Right lobe of liver (tissue), 6 donors: ENCODE measurements around the gene GAS6. TPM values are rescaled to one million over a fixed set of nuclear protein-coding genes. Genes with fewer than 3 reads are reported as not detected.
"Not testable (repeated sequence)": the region's sequence is repeated elsewhere in the genome, so short reads cannot be mapped to it uniquely, and the experiment has no call there.

Source experiments
- ATAC-seq, 4 donors: fragments of 200-7000 bp; cut with Tn5 transposase; one replicate each; pipeline ENCODE4 v1.9.1; 2020; ENCODE audit warnings: mild to moderate bottlenecking in 4 of 4, moderate library complexity in 4 of 4
- DNase-seq, 3 donors: peaks; one replicate each; pipeline ENCODE4 v3.0.0-alpha.2; 2020
- H3K27ac ChIP-seq, 3 donors: fragments of 200-600 bp; one replicate each; pipeline ENCODE4 v1.8.0; 2022
- H3K27me3 ChIP-seq, 2 donors: fragments of 200-600 bp; one replicate each; pipeline ENCODE4 v1.8.0; 2022
- H3K36me3 ChIP-seq, 4 donors: fragments of 200-600 bp; sonication (generic) in 1 of 4; one replicate each; pipeline versions ENCODE4 v1.5.1 to v1.8.0; 2017 to 2022; ENCODE audit warnings: control low read depth in 1 of 4
- H3K4me1 ChIP-seq, 4 donors: fragments of 200-600 bp; sonication (generic) in 1 of 4; one replicate each; pipeline versions ENCODE4 v1.5.1 to v1.8.0; 2017 to 2022; ENCODE audit warnings: control low read depth in 1 of 4
- H3K4me3 ChIP-seq, 3 donors: fragments of 200-600 bp; one replicate each; pipeline ENCODE4 v1.8.0; 2022
- H3K9me3 ChIP-seq, 4 donors: fragments of 200-600 bp; sonication (generic) in 1 of 4; one replicate each; pipeline versions ENCODE4 v1.5.1 to v1.8.0; 2017 to 2022; ENCODE audit warnings: control low read depth in 1 of 4
- CTCF ChIP-seq, 4 donors: fragments of 200-600 bp in 3 of 4; fragments of 450-650 bp in 1 of 4; IDR thresholded peaks; one replicate each; pipeline versions ENCODE4 v1.5.1 to v1.8.0; 2016 to 2022; ENCODE audit warnings: antibody characterized with exemption in 4 of 4, mild to moderate bottlenecking in 2 of 4
- POLR2A ChIP-seq: fragments of 450-650 bp; IDR thresholded peaks from one replicate; pipeline ENCODE4 v1.6.1; 2017; ENCODE audit warnings: antibody characterized with exemption, mild to moderate bottlenecking
- WGBS: methylation state at CpG from one replicate; pipeline ENCODE4 v1.1.6; 2018; ENCODE audit warnings: low coverage, low lambda C conversion rate; ENCODE audit not compliant: insufficient coverage; ENCODE audit errors: missing lambda C conversion rate; 5-methylcytosine and 5-hydroxymethylcytosine counted together
- intact Hi-C, 2 donors: fragments of 100-400 bp; cut with DNase I; formaldehyde crosslinking; loops; one replicate each; pipeline versions ENCODE4 v1.11.2 to v1.14.1; 2022
- total RNA-seq, 6 experiments: library from RNA; depleted of rRNA in 2 of 6; stranded (reverse); fragments of >200 nt in 2 of 6; fragmentation: NEBNext Ultra II Directional in 3 of 6; extraction: Animal tissue kit (Norgen Biotek cat#: 25700) in 3 of 6; gene quantifications; one replicate each; pipeline versions ENCODE4 v1.1.0 to v1.2.4, GENCODE V29; 2016 to 2023
- donor health status: DM: no; HTN: yes; CAD: no.
- donor health status: DM: no; HTN: no; CAD: no.
- donor health status: DM: no; HTN: no; CAD: no.
- donor health status: DM: no; HTN: yes; CAD: no.
- donor health status: DM: no; HTN: yes; CAD: no.

GAS6 gene
- total RNA-seq, 6 experiments from 2014 or later: 11.9 to 48.5 (median 27.2) TPM

GRCh38 chr13:113833111-113833830 is 30.6 kb downstream of the GAS6 start:
- intact Hi-C loops: no loop called here
- peak overlapping the region in 1 of 3 donors; percentile 68 for H3K27ac ChIP-seq
- H3K9me3 ChIP-seq: no peaks in the 10 kb centered on the region
- no peak overlapping the region for H3K4me3 ChIP-seq
- H3K27me3 ChIP-seq: no peaks in the 10 kb centered on the region
- H3K4me1 ChIP-seq: peaks cover 0 to 22% (median 0%) of the 10 kb centered on the region in 4 donors
- WGBS: 92% methylated on average over 11 of the region's 25 CpGs
- H3K36me3 ChIP-seq: no peaks in the 10 kb centered on the region
- ATAC-seq: no peak
- no peak for TF ChIP-seq CTCF (IDR thresholded peaks at IDR 0.05)
- no peak for TF ChIP-seq POLR2A
- peak in 1 of 3 donors; percentile 51 for DNase-seq

- Histone ChIP-seq H3K27me3 (no peaks in the 10 kb centered on the region), H3K4me3 (no peak overlapping the region), H3K4me1 (peaks cover 0 to 17% (median 0%) of the 10 kb centered on the region in 4 donors), H3K27ac (peak overlapping the region in 2 of 3 donors; percentile 34 to 68), H3K9me3 (no peaks in the 10 kb centered on the region), H3K36me3 (no peaks in the 10 kb centered on the region)
- ATAC-seq (peak in 1 of 4 donors; percentile 4), DNase-seq (no peak)
- intact Hi-C loops: no loop called here
- TF ChIP-seq POLR2A (no peak), CTCF (IDR thresholded peaks at IDR 0.05) (no peak)
- 100% methylated on average over 3 of the region's 23 CpGs for WGBS
These were observed 31.2 kb downstream of the GAS6 start for GRCh38 chr13:113832631-113833030.

GRCh38 chr13:113832205-113832604 is 31.7 kb downstream of the GAS6 start:
- Histone ChIP-seq H3K27me3 (no peaks in the 10 kb centered on the region), H3K9me3 (no peaks in the 10 kb centered on the region), H3K27ac (peak overlapping the region in 2 of 3 donors; percentile 34 to 68), H3K4me3 (no peak overlapping the region), H3K36me3 (no peaks in the 10 kb centered on the region), H3K4me1 (peaks cover 0 to 13% (median 0%) of the 10 kb centered on the region in 4 donors)
- intact Hi-C loops: no loop called here
- DNase-seq: peak; percentile 91 to 93 (median 91)
- WGBS: 53% methylated on average over 3 of the region's 19 CpGs
- TF ChIP-seq CTCF (IDR thresholded peaks at IDR 0.05) (no peak), POLR2A (no peak)
- peak; percentile 85 to 97 (median 93) for ATAC-seq

GRCh38 chr13:113831061-113831460 is 32.8 kb downstream of the GAS6 start:
- Histone ChIP-seq H3K27me3 (no peaks in the 10 kb centered on the region), H3K27ac (no peak overlapping the region), H3K36me3 (no peaks in the 10 kb centered on the region), H3K9me3 (no peaks in the 10 kb centered on the region), H3K4me3 (no peak overlapping the region), H3K4me1 (peaks cover 0 to 9% (median 0%) of the 10 kb centered on the region in 4 donors)
- no peak for ATAC-seq
- intact Hi-C loops: no loop called here
- peak in 1 of 3 donors; percentile 50 for DNase-seq
- no peak for TF ChIP-seq POLR2A
- no peak for TF ChIP-seq CTCF (IDR thresholded peaks at IDR 0.05)
- WGBS: 100% methylated on average over 1 of the region's 23 CpGs

GRCh38 chr13:113830426-113830950 is 33.4 kb downstream of the GAS6 start:
- 89% methylated on average over 13 of the region's 22 CpGs for WGBS
- H3K4me1 ChIP-seq, DNase-seq, H3K9me3 ChIP-seq, H3K36me3 ChIP-seq, H3K4me3 ChIP-seq, intact Hi-C loops, ATAC-seq, H3K27ac ChIP-seq, H3K27me3 ChIP-seq: not testable (repeated sequence)
